GOT3 (cell line): ENCODE results near the gene ZNF783.

Experiments used
- DNase-seq: peaks from one replicate; lab custom pipeline; 2025; ENCODE audit warnings: mixed read lengths; lab: John Stamatoyannopoulos, UW

ZNF783 gene

GRCh38 chr7:149281508-149282330, 19.7 kb downstream of the ZNF783 start:
- DNase-seq = no peak

GRCh38 chr7:149282331-149282655, 20.3 kb downstream of the ZNF783 start:
- DNase-seq = no peak

- DNase-seq = no peak
Observed at GRCh38 chr7:149283321-149283720, 21.3 kb downstream of the ZNF783 start.

GRCh38 chr7:149284343-149284742, 22.3 kb downstream of the ZNF783 start:
- no peak for DNase-seq

- peak; percentile 59 for DNase-seq
Observed at GRCh38 chr7:149284850-149285585, 23.0 kb downstream of the ZNF783 start.

- no peak for DNase-seq
Observed at GRCh38 chr7:149285603-149286002, 23.6 kb downstream of the ZNF783 start.

- no peak for DNase-seq
Observed at GRCh38 chr7:149286811-149287400, 24.9 kb downstream of the ZNF783 start.

GRCh38 chr7:149287622-149288021, 25.6 kb downstream of the ZNF783 start:
- DNase-seq = no peak

- DNase-seq = no peak
Observed at GRCh38 chr7:149289262-149289661, 27.3 kb downstream of the ZNF783 start.

GRCh38 chr7:149289856-149290255, 27.9 kb downstream of the ZNF783 start:
- DNase-seq = no peak

GRCh38 chr7:149291036-149291780, 29.2 kb downstream of the ZNF783 start:
- no peak for DNase-seq

GRCh38 chr7:149291781-149292461, 29.9 kb downstream of the ZNF783 start:
- DNase-seq = no peak

GRCh38 chr7:149292462-149292823, 30.4 kb downstream of the ZNF783 start:
- no peak for DNase-seq

GRCh38 chr7:149293338-149293737, 31.3 kb downstream of the ZNF783 start:
- no peak for DNase-seq

- DNase-seq = no peak
Observed at GRCh38 chr7:149293946-149294633, 32.1 kb downstream of the ZNF783 start.

GRCh38 chr7:149294634-149295480, 32.9 kb downstream of the ZNF783 start:
- DNase-seq = no peak

- DNase-seq = no peak
Observed at GRCh38 chr7:149295481-149295850, 33.5 kb downstream of the ZNF783 start.

GRCh38 chr7:149296368-149296767, 34.4 kb downstream of the ZNF783 start:
- DNase-seq = no peak

GRCh38 chr7:149297034-149297755, 35.2 kb downstream of the ZNF783 start:
- DNase-seq = no peak
